Dendritic cell treated with granulocyte-macrophage colony-stimulating factor and Interleukin-4, amounts not matched to agents 40 ng/mL and 50 ng/mL, for 4 days (primary cell): ENCODE results near the gene PGM2L1.
"Not testable (repeated sequence)": the region's sequence is repeated elsewhere in the genome, so short reads cannot be mapped to it uniquely, and the experiment has no call there.

Experiments used
- H3K27ac Mint-ChIP-seq: one replicate; pipeline ENCODE4 v1.8.0; 2022; ENCODE audit warnings: mild to moderate bottlenecking, mixed read lengths
- H3K27me3 Mint-ChIP-seq: one replicate; pipeline ENCODE4 v1.8.0; 2022; ENCODE audit warnings: mild to moderate bottlenecking, mixed read lengths
- H3K36me3 Mint-ChIP-seq: one replicate; pipeline ENCODE4 v1.8.0; 2022; ENCODE audit warnings: low read depth, mixed read lengths
- H3K4me1 Mint-ChIP-seq: one replicate; pipeline ENCODE4 v1.8.0; 2022; ENCODE audit warnings: low read depth, mixed read lengths
- H3K4me3 Mint-ChIP-seq: one replicate; pipeline ENCODE4 v1.8.0; 2022; ENCODE audit warnings: mild to moderate bottlenecking, moderate library complexity, mixed read lengths
- H3K9me3 Mint-ChIP-seq: one replicate; pipeline ENCODE4 v1.8.0; 2022; ENCODE audit warnings: mixed read lengths
- intact Hi-C: fragments of 100-400 bp; cut with micrococcal nuclease; formaldehyde crosslinking; loops from one replicate; pipeline ENCODE4 v1.15.0; 2022

The PGM2L1 gene

DNA sequence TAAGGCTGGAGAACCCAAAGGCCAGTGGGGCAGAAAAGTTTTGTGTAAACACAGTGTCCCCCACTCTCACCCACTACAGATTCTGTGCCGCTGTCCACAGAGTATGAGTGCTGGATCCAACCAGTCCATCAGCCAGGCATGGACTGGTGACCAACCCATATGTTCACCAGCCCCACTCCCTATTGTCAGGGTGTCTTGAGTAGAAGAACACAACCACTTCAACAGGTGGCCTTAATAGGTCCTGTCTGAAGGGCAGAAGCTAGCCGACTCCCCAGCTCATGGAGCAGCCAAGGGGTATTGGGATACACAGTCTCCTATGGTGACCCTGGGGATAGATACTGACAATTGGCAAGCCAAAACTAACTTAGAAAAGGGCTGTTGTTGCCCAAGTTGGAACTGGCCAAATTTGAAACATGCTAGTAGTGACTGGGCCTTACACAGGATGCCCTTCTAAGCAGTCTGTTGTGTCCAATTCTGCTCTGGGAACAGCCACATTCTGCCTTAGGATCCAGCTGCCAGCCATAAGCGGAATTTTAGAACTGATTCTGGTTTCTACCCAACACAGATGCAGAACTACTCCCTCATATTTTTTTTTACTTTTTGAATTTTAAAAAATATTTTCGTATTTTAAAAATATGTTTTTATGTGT is 19.8 kb upstream of the PGM2L1 start:
- no peaks in the 10 kb centered on the region for H3K27me3 Mint-ChIP-seq
- no peaks in the 10 kb centered on the region for H3K4me1 Mint-ChIP-seq
- H3K27ac Mint-ChIP-seq = no peak overlapping the region
- no peaks in the 10 kb centered on the region for H3K9me3 Mint-ChIP-seq
- intact Hi-C loops = no loop called here
- no peak overlapping the region for H3K4me3 Mint-ChIP-seq
- H3K36me3 Mint-ChIP-seq = no peaks in the 10 kb centered on the region

DNA sequence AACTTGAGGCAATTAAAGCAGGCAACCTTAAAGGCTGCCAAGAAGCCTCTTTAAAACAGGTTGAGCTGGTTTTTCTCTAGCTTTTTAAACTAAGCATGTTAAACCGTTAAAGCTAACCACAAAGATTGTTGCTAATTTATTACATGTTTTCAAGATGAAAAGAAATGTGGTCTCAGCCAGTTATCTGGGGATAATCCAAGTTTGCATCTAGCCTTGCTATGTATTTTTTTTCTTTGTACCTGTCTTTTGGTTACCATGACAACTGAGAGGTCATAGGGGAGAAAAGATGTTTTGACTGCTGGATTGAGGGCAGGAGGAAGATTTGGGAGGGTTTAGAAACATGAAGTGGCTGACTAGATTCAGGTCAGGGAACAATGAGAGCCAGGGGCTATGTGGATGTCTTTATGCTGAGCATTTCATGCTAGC is 19.2 kb upstream of the PGM2L1 start:
- Mint-ChIP-seq H3K4me1 (no peaks in the 10 kb centered on the region), H3K4me3 (no peak overlapping the region), H3K9me3 (no peaks in the 10 kb centered on the region), H3K27ac (no peak overlapping the region), H3K36me3 (no peaks in the 10 kb centered on the region), H3K27me3 (no peaks in the 10 kb centered on the region)
- intact Hi-C loops = no loop called here

DNA sequence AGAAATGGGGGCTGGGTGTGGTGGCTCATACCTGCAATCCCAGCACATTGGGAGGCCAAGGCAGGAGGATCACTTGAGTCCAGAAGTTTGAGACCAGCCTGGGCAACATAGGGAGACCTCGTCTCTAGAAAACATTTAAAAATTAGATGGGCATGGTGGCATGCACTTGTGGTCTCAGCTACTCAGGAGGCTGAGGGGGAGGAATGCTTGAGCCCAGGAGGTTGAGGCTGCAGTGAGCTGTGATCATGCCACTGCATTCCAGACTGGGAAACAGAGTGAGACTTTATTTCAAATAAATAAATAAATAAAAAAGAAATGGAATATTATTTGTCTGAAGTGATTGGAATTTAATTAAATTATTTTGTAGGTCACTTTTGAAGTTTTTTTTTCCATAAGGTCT is 18.7 kb upstream of the PGM2L1 start:
- H3K9me3 Mint-ChIP-seq, H3K4me1 Mint-ChIP-seq, H3K27ac Mint-ChIP-seq, H3K36me3 Mint-ChIP-seq, H3K4me3 Mint-ChIP-seq, intact Hi-C loops, H3K27me3 Mint-ChIP-seq: not testable (repeated sequence)

DNA sequence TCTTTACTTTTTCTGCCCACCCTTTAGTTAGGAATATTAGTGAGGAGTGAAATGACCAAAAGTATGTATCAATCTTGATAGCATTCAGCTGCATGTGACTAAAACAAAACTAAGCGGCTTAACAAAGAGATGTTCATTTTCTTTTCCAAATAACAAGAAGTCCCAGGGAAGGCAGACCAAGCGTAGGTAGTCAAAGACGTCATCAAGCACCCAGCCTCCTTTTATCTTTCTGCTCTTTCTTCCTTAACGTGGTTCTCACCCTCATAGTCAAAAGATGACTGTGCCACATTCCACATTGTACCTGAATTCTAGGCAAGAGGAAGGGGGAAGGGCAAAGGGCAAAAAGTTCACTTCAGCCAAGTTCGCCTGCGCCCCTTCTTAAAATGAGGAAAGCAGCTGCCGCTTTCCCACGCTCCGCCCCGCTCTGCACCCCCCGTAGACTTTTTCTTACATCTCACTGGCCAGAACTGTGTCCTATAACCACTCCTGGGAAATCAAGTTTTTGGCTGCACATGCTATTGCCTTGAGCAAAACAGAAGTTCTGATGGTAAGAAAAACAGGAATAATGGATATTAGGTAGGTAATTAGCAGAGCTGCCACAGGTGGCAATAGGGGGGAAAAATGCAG is 14.6 kb upstream of the PGM2L1 start:
- Mint-ChIP-seq H3K9me3 (no peaks in the 10 kb centered on the region), H3K4me3 (no peak overlapping the region), H3K36me3 (no peaks in the 10 kb centered on the region), H3K4me1 (no peaks in the 10 kb centered on the region), H3K27me3 (peaks cover 5% of the 10 kb centered on the region), H3K27ac (no peak overlapping the region)
- intact Hi-C loops = no loop called here

DNA sequence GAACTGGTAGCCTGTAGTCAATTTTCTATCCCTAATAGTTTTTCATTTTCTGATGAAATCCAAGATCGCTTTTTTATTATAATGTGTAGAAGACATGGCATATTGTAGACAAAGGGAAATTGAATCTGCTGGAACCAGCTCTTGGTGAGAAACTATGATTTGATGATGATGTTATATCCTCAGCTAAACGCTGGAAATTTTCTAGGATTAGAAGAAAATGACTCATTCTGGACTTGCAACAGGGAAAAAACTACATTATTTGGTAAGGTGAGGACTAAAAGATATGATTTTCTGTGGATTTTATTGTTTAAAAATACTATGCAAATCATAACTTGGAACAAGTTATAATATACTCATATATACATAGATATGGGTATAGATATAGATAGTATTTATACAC is 14.1 kb upstream of the PGM2L1 start:
- no peak overlapping the region for H3K4me3 Mint-ChIP-seq
- no peak overlapping the region for H3K27ac Mint-ChIP-seq
- intact Hi-C loops = no loop called here
- no peaks in the 10 kb centered on the region for H3K4me1 Mint-ChIP-seq
- H3K9me3 Mint-ChIP-seq = no peaks in the 10 kb centered on the region
- peaks cover 5% of the 10 kb centered on the region for H3K27me3 Mint-ChIP-seq
- H3K36me3 Mint-ChIP-seq = no peaks in the 10 kb centered on the region

DNA sequence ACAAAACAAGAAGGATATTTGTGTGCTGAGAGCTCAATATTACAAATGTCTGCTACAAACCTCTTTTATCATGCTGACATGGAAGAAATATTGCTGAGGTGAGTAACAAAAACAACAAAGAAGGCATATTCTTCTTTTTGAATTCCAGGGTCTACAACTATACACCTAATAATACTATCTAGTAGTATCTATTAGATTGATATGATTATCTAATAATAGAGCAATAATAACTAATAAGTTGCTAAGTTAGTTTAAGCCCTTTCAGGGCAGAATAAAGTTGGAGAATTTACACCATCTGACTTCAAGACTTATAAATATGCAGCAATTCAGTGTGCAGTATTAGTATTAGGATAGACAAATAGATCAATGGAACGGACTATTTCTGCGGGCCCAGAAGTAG is 11.4 kb upstream of the PGM2L1 start:
- Mint-ChIP-seq H3K36me3 (no peaks in the 10 kb centered on the region), H3K9me3 (no peaks in the 10 kb centered on the region), H3K4me3 (no peak overlapping the region), H3K27ac (no peak overlapping the region), H3K27me3 (peaks cover 5% of the 10 kb centered on the region), H3K4me1 (no peaks in the 10 kb centered on the region)
- intact Hi-C loops = no loop called here

DNA sequence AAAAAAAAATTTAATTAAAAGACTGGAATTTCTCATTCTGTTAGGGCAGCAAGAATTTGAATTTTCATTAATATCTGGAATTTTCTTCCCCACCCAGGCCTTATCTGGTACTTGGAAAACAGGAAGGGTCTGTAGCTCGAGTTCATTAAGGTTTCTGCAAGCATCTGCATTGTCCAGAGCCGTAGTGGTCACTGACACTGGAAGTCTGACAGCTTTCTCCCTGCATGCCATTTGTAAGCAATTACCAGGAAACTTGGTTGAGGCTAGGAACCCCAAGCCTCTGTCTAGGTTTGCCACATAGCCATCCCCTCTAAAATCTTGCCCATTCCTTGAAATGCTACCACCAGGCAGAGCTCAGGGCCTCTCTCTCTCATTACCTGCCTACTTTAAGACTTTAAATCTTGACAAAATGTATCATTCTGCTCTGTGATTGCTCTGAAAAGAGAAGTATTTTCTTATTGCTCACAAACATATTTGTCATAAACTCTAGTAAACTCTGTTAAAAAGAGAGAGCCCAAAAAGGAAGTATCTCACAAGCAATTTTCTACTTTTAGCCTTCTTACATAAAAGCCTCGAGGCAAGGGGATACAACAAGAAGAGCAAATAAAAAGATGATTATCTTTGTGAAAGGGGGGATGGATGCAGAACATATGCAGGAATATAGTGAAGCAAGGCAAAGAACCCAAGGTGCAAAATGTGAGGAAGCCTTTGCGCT is 5.5 kb upstream of the PGM2L1 start:
- peaks cover under 1% of the 10 kb centered on the region for H3K36me3 Mint-ChIP-seq
- intact Hi-C loops = no loop called here
- peaks cover 11% of the 10 kb centered on the region for H3K4me1 Mint-ChIP-seq
- no peak overlapping the region for H3K4me3 Mint-ChIP-seq
- no peaks in the 10 kb centered on the region for H3K27me3 Mint-ChIP-seq
- H3K9me3 Mint-ChIP-seq = no peaks in the 10 kb centered on the region
- H3K27ac Mint-ChIP-seq = no peak overlapping the region

DNA sequence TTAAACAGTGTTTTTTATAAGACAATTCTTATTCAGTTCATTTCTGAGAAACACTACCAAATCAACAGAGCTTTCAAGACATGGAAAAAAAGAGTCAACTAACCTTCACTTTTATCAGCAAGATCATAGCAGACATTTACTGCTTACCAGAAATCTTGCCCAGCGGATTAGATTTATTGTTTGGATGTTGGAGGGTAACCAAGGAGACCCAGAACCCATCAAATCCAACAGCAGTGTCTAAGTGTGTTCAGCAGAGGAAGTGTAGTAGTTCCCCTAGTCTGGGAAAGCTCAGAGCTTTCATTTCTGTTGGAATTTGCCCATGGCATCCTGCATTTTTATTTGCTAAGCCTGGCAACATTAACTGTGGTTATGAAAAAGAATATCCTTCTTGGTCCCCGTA is 2.4 kb upstream of the PGM2L1 start:
- Mint-ChIP-seq H3K36me3 (peaks cover 13% of the 10 kb centered on the region), H3K27me3 (no peaks in the 10 kb centered on the region), H3K9me3 (no peaks in the 10 kb centered on the region), H3K4me1 (peaks cover 22% of the 10 kb centered on the region), H3K27ac (no peak overlapping the region), H3K4me3 (no peak overlapping the region)
- intact Hi-C loops = no loop called here

DNA sequence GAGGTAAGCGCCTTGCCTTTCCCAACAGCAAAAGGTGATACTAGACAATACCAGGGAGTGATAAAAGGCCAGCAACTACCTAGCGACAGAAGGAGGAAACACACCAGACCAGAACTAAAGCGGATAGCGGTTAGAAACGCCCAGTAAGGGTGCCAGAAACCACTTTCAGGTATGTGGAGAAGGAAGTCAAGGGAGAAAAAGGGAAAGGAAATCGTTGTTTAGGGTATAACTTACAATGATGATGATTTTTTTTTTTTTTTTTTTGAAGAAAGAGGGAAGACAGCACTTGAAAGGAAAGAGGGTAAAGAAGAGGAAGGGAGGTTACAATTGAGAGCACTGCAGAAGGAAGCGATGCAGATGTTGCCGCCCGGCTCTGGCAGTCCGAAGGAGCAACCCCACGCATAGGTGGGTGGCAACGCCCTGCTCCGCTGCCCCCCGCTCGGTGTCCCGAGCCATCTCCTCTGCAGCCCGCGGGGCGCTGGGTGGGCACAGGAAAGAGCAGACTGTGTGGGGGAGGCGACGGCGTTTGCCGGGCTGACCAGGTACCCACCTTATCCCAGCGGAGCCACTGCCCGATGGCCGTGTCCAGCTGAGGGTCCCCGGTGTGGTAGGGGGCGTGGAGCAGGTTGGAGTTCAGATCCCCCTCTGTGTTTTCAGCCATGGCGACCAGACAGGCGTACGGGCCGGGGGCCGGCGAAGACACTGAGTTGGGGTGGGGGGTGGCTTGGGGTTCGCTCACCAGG is 561 bp downstream of the PGM2L1 start:
- peaks cover 13% of the 10 kb centered on the region for H3K36me3 Mint-ChIP-seq
- H3K27me3 Mint-ChIP-seq = no peaks in the 10 kb centered on the region
- H3K4me3 Mint-ChIP-seq = peak overlapping the region; percentile 96
- no peaks in the 10 kb centered on the region for H3K9me3 Mint-ChIP-seq
- intact Hi-C loops = loop anchor here (5.0 kb wide), 1 partner anchor 225 kb away; the partner anchor contains the start of genes C2CD3 and PPME1
- H3K4me1 Mint-ChIP-seq = peaks cover 17% of the 10 kb centered on the region
- H3K27ac Mint-ChIP-seq = peak overlapping the region; percentile 98

DNA sequence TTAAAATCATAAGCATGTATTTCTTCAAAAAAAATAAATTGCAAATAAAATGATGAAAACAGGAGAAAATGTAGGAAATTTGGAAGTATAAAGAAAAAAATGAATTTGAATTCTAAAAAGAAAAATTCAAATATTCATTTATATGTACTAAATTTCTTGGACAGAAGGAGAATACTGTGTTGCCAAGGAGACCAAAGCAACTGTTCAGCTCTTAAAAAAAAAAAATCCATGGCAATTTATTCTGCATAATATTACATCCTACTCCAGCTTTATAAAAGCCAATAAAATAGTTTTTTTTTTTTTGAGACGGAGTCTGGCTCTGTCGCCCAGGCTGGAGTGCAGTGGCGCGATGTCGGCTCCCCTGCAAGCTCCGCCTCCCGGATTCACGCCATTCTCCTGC is 6.0 kb downstream of the PGM2L1 start:
- intact Hi-C loops = no loop called here
- Mint-ChIP-seq H3K27ac (no peak overlapping the region), H3K9me3 (no peaks in the 10 kb centered on the region), H3K4me3 (no peak overlapping the region), H3K4me1 (peaks cover 16% of the 10 kb centered on the region), H3K36me3 (no peaks in the 10 kb centered on the region), H3K27me3 (no peaks in the 10 kb centered on the region)

DNA sequence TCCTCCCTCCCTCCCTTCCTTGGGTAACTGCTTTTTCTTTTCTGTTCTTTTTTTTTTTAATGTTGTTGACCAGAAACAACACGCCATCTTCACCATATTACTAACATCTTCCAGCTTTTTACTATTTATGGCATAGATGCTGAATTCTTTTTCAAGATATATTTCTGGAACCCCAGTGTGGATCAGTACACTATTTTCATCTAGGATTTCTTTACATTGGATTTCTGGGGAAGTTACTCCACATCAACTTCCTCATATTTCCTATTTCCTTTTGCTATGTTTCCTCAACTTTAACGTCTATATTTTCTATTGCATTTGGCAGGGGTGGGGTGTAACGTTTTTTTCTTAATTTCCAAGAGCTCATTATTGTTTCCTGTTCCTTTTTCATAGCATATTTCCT is 7.0 kb downstream of the PGM2L1 start:
- no peaks in the 10 kb centered on the region for H3K9me3 Mint-ChIP-seq
- intact Hi-C loops = no loop called here
- no peak overlapping the region for H3K27ac Mint-ChIP-seq
- peaks cover 16% of the 10 kb centered on the region for H3K4me1 Mint-ChIP-seq
- no peaks in the 10 kb centered on the region for H3K27me3 Mint-ChIP-seq
- H3K4me3 Mint-ChIP-seq = no peak overlapping the region
- H3K36me3 Mint-ChIP-seq = no peaks in the 10 kb centered on the region

DNA sequence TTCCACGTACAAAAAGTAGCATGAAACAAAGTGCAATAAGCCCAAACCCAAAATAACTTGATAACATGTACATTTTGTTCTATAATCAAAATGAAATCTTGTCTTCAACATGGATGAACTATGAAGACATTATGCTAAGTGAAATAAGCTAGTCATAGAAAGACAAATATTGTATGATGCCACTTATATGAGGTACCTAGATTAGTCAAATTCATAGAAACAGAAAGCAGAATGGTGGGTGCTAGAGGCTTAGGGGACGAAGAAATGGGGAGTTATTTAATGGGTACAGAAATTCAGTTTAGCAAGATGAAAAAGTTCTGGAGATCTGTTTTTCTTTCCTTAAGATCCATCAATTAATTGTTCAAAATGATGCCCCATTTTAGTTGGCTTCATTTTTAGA is 7.5 kb downstream of the PGM2L1 start:
- H3K9me3 Mint-ChIP-seq = no peaks in the 10 kb centered on the region
- no peaks in the 10 kb centered on the region for H3K36me3 Mint-ChIP-seq
- H3K27me3 Mint-ChIP-seq = no peaks in the 10 kb centered on the region
- intact Hi-C loops = no loop called here
- no peak overlapping the region for H3K4me3 Mint-ChIP-seq
- H3K27ac Mint-ChIP-seq = no peak overlapping the region
- peaks cover 16% of the 10 kb centered on the region for H3K4me1 Mint-ChIP-seq

DNA sequence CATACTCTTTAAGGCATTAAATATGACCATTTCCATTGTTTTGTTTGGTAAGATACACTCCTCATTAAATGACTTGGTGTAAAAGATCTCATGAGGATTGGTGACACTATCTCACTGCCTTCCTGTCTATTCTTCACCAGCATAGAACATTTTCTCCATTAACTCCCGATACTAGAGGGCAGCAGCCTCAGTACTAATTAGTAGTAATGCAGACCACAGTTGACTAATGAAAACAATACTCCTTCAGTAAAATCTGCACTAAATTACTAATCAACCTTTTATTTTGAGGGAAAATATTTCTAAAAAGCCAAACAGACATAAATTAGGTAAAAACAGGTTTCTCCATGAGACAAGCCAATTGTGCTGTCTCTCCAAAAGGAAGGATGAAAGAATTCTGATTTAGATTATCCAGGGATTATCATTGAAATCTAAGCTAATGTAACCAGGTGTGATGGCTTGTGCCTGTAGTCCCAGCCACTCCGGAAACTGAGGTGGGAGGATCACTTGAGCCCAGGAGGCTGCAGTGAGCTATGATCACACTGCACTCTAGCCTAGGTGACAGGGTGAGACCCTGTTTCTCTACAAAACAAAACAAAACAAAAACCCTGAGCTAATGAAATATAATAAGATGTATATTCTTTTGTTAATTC is 9.4 kb downstream of the PGM2L1 start:
- Mint-ChIP-seq H3K27ac (no peak overlapping the region), H3K4me1 (peaks cover 16% of the 10 kb centered on the region), H3K27me3 (no peaks in the 10 kb centered on the region), H3K4me3 (no peak overlapping the region), H3K9me3 (no peaks in the 10 kb centered on the region), H3K36me3 (no peaks in the 10 kb centered on the region)
- intact Hi-C loops = loop anchor here (1.0 kb wide), 2 partner anchors 60 to 181 kb away; no protein-coding TSS in a partner anchor

DNA sequence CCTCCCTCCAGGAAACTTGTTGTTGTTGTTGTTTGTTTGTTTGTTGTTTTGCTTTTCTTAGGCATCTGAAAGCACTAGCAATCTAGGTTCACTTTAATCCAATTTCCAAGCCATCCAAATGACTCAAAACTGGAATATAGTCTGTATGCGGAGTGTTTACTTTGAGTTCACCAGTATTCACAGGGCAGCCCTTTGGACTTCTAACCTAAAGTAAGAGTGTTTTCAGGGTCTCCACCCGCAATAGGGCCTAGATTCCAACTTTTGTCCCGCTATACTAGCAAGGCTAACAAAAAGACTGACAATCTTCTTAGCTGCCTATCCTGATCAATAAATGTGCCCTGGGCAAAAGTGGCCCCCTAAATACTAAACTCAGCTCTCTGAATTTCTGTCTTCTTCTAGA is 13.6 kb downstream of the PGM2L1 start:
- Mint-ChIP-seq H3K36me3 (no peaks in the 10 kb centered on the region), H3K27ac (no peak overlapping the region), H3K27me3 (no peaks in the 10 kb centered on the region), H3K9me3 (no peaks in the 10 kb centered on the region), H3K4me3 (no peak overlapping the region), H3K4me1 (peaks cover 7% of the 10 kb centered on the region)
- intact Hi-C loops = no loop called here
